ENCODE data around the gene DIP2C. TPM values are rescaled to one million over a fixed set of nuclear protein-coding genes. Genes with fewer than 3 reads are reported as not detected.

Gene DIP2C
- total RNA-seq, 1 experiment from 2014 or later, result 11.0 TPM

DNA sequence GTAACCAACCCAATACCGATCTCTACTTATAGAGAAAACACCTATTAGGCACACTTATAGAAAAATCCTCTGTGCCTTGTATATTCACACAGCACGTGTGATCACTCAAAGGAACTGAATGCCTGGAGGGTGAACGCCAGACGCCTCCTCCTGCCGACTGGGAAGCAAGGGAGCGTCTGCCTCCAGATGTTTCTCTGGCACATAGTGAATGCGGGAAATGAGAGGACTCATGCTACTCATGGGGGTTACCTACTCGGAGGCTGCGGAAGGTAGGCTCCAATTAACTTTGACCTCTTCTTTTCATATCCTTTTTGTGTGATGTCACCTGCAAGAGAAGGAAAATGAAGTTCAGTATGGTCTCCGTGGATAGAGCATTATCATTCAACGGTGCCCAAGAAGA lies 203.3 kb downstream of the DIP2C start:
- intact Hi-C loops (cut with micrococcal nuclease; ENCODE audit: unreplicated experiment), result no loop called here

DNA sequence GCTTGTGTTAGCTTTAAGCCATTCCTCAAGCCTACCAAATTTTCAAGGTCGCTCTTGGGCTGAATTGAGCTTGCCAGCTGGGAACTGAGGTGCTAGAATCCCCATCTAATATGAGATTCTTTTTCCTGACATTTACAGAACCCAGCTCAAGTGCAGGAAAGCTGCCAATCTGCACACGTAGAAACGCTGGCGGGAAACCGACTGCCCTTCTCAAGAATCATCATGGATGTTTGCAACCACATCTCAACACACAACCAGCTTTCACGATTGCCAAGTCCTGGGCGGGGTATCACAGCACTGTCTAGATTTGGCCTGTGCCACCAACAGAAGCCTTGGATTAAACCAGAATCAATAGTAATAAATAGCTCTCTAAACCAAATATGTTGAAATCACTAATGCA lies 203.7 kb downstream of the DIP2C start:
- no TSS peak for BruUV-seq (replicated peaks)
- CTCF ChIA-PET, result no interaction called here
- TF ChIP-seq, protein P1, sequence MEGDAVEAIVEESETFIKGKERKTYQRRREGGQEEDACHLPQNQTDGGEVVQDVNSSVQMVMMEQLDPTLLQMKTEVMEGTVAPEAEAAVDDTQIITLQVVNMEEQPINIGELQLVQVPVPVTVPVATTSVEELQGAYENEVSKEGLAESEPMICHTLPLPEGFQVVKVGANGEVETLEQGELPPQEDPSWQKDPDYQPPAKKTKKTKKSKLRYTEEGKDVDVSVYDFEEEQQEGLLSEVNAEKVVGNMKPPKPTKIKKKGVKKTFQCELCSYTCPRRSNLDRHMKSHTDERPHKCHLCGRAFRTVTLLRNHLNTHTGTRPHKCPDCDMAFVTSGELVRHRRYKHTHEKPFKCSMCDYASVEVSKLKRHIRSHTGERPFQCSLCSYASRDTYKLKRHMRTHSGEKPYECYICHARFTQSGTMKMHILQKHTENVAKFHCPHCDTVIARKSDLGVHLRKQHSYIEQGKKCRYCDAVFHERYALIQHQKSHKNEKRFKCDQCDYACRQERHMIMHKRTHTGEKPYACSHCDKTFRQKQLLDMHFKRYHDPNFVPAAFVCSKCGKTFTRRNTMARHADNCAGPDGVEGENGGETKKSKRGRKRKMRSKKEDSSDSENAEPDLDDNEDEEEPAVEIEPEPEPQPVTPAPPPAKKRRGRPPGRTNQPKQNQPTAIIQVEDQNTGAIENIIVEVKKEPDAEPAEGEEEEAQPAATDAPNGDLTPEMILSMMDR (IDR thresholded peaks at IDR 0.05; ENCODE audit: unreplicated experiment), result no peak
- no peaks in the 10 kb centered on the region for H3K9me3 Mint-ChIP-seq (ENCODE audit: low read depth, unreplicated experiment)
- H3K4me3 Mint-ChIP-seq (ENCODE audit: low read depth, unreplicated experiment), result no peak overlapping the region
- no peak for DNase-seq
- H3K27ac Mint-ChIP-seq (ENCODE audit: unreplicated experiment), result no peak overlapping the region
- no peaks in the 10 kb centered on the region for H3K27me3 Mint-ChIP-seq (ENCODE audit: unreplicated experiment)
- no peaks in the 10 kb centered on the region for H3K36me3 Mint-ChIP-seq (ENCODE audit: insufficient read depth, unreplicated experiment)
- intact Hi-C loops (cut with micrococcal nuclease; ENCODE audit: unreplicated experiment), result no loop called here
- H3K4me1 Mint-ChIP-seq (ENCODE audit: low read depth, unreplicated experiment), result no peaks in the 10 kb centered on the region

More for the DNA sequence above, 203.3 kb downstream of the DIP2C start:
- BruUV-seq (replicated peaks), result no TSS peak
- no peak overlapping the region for H3K27ac Mint-ChIP-seq (ENCODE audit: unreplicated experiment)
- DNase-seq, result no peak
- no peaks in the 10 kb centered on the region for H3K27me3 Mint-ChIP-seq (ENCODE audit: unreplicated experiment)
- H3K36me3 Mint-ChIP-seq (ENCODE audit: insufficient read depth, unreplicated experiment), result no peaks in the 10 kb centered on the region
- H3K9me3 Mint-ChIP-seq (ENCODE audit: low read depth, unreplicated experiment), result no peaks in the 10 kb centered on the region
- TF ChIP-seq, protein P1 (IDR thresholded peaks at IDR 0.05; ENCODE audit: unreplicated experiment), result no peak
- no peak overlapping the region for H3K4me3 Mint-ChIP-seq (ENCODE audit: low read depth, unreplicated experiment)
- CTCF ChIA-PET, result no interaction called here
- H3K4me1 Mint-ChIP-seq (ENCODE audit: low read depth, unreplicated experiment), result no peaks in the 10 kb centered on the region

DNA sequence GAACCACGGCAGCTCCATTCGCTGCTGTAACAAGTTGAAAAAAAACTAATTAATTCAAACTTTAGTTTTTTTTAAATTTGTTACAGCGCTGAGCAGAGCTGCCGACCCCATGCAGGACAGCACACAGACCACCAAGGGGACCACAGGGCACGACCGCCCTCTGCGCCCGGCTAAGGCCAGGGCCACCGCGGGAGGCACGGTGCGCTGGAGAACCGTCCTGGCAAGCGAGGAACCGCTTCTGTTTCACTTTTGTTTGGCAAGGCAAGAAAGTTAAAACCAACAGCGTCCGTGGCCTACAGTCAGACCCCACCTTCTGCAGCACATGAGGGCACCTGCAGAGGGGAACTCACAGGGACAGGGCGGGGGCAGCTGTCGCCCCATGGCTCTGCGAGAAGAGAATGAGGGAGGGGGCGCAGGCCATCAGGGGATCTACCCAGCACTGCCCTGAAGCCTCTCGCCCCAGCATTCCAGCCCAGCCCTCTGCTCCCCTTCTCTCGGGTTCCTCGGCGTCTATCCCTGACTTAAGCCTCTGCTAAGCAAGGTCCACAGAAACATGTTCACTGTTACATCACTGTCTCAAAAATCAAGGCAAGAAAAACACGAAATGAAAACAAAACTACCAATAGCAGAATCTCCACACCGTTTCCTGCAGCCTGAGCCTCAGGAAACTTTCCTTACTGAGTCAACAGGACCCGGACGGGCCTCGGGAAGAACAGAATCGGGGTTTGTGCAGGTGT lies 204.4 kb downstream of the DIP2C start:
- Mint-ChIP-seq H3K9me3 (ENCODE audit: low read depth, unreplicated experiment) (no peaks in the 10 kb centered on the region), H3K4me1 (ENCODE audit: low read depth, unreplicated experiment) (no peaks in the 10 kb centered on the region), H3K27ac (ENCODE audit: unreplicated experiment) (no peak overlapping the region), H3K27me3 (ENCODE audit: unreplicated experiment) (no peaks in the 10 kb centered on the region), H3K36me3 (ENCODE audit: insufficient read depth, unreplicated experiment) (no peaks in the 10 kb centered on the region), H3K4me3 (ENCODE audit: low read depth, unreplicated experiment) (no peak overlapping the region)
- no TSS peak for BruUV-seq (replicated peaks)
- CTCF ChIA-PET, result no interaction called here
- DNase-seq, result no peak
- intact Hi-C loops (cut with micrococcal nuclease; ENCODE audit: unreplicated experiment), result no loop called here
- TF ChIP-seq, protein P1 (IDR thresholded peaks at IDR 0.05; ENCODE audit: unreplicated experiment), result no peak

DNA sequence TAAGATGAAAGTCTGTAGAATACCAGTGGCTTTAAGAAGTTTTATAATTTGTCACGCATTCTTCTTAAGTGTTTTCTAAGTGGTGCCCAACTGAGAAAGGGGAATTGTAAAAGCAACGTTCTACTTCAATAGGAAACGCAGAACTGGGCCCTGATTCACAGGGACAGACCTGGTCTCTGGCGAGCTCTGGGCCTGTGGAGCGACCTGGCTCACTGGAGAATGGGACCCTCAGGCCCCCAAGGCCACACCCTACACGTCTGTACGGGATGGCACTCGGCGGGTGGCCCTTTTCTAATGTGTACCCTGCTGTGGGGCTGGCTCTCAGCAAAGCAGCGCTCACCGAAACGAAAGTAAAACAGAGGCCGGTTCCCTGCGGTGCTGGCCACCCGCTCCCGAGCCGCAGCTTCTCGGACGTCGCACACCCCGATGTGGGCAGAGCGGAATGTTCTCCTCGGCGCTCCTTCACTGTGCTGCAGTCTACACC lies 205.0 kb downstream of the DIP2C start:
- CTCF ChIA-PET, result no interaction called here
- Mint-ChIP-seq H3K4me1 (ENCODE audit: low read depth, unreplicated experiment) (no peaks in the 10 kb centered on the region), H3K4me3 (ENCODE audit: low read depth, unreplicated experiment) (no peak overlapping the region), H3K27me3 (ENCODE audit: unreplicated experiment) (no peaks in the 10 kb centered on the region), H3K27ac (ENCODE audit: unreplicated experiment) (no peak overlapping the region), H3K9me3 (ENCODE audit: low read depth, unreplicated experiment) (no peaks in the 10 kb centered on the region), H3K36me3 (ENCODE audit: insufficient read depth, unreplicated experiment) (no peaks in the 10 kb centered on the region)
- TF ChIP-seq, protein P1 (IDR thresholded peaks at IDR 0.05; ENCODE audit: unreplicated experiment), result no peak
- intact Hi-C loops (cut with micrococcal nuclease; ENCODE audit: unreplicated experiment), result no loop called here
- no peak for DNase-seq
- no TSS peak for BruUV-seq (replicated peaks)

Measured in Calu3 (cell line).